ENCODE data around the gene CACNG5.

- no peak for TF ChIP-seq POLR2A (IDR thresholded peaks at IDR 0.05)
- TF ChIP-seq CTCF (IDR thresholded peaks at IDR 0.05): no peak
These were observed 3.3 kb upstream of the CACNG5 start for GRCh38 chr17:66831383-66832210.

All from heart left ventricle (tissue), 13 donors.